ENCODE results near the gene OR52H1.
"Not testable (repeated sequence)": the region's sequence is repeated elsewhere in the genome, so short reads cannot be mapped to it uniquely, and the experiment has no call there.

OR52H1 gene

DNA sequence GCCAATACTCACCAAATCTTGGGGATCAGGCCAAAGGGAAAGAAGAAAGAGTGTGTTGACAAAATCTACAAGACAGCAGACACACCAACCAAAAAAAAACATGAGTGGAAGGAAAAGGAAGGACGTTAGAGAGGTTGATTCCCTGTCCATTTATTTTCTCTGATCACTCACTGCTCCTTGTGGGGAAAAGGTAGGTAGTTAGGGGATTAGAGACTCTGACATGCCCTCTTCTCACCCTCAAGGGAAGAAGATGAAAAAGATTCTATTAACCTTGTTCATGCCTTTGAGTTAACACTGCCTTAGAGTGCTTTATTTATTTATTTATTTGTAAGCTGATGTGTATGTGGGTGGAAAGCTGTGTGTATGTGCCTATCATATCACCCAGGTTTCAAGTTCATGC is at the start of gene OR52H1:
OR52H1 (minus strand) TSS at position 101 of the 400 bp plus-strand sequence. CDS start 3,035 bp downstream, outside the sequence.
- no peak for DNase-seq (ENCODE audit: low read depth in 2 of 2, low spot score in 1 of 2)

DNA sequence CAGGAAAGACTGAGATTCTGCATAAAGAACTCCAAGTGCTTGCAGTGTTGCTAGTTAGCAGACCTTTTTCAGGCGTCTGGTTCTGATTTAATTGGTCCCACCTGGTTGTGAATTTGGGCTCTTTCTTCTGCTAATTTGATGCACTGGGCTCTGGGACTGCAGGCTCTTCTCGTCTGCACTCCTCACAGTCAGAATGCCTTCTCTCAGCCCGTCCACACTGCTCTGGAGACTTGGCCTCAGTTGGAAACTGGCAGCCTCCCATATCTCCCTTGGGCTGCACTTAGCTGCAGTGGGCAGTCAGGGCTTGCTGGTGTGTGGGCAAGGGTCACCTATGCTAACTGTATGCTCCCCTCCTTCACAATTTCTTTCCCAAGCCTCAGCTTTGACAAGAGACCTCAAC is 49.6 kb upstream of the OR52H1 start:
- no peak for DNase-seq (ENCODE audit: low read depth in 2 of 2, low spot score in 1 of 2)

GRCh38 chr11:5596607-5597201 is 48.4 kb upstream of the OR52H1 start, which contains the start of gene TRIM6:
Gene TRIM6, plus strand, starts transcription at chr11:5596637. Its CDS starts 261 bp downstream, at chr11:5596898.
- no peak for DNase-seq (ENCODE audit: low read depth in 2 of 2, low spot score in 1 of 2)

DNA sequence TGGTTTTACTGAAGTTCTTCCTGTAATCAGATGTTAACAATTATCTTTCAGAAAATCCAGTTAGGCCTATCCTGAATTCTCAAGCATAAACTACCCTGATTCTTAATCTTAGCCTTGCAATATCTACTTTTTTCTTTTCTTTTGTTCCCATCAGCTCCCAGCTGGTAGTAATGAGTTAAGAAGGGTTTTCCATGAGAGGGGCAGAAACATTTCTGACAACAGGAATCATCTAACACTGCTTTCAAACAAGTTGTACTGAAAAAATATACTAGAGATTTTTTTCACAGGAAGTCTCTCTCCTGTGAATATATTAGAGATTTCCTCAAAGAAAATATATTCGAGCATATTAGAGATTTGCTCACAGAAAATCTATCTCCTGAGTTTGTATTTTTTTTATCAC is 44.8 kb upstream of the OR52H1 start:
- DNase-seq (ENCODE audit: low read depth in 2 of 2, low spot score in 1 of 2): no peak

- no peak for DNase-seq (ENCODE audit: low read depth in 2 of 2, low spot score in 1 of 2)
Observed at GRCh38 chr11:5592615-5593014, 44.3 kb upstream of the OR52H1 start.

GRCh38 chr11:5591613-5592012 is 43.3 kb upstream of the OR52H1 start:
- no peak for DNase-seq (ENCODE audit: low read depth in 2 of 2, low spot score in 1 of 2)

- DNase-seq (ENCODE audit: low read depth in 2 of 2, low spot score in 1 of 2): not testable (repeated sequence)
Observed at GRCh38 chr11:5589906-5590305, 41.6 kb upstream of the OR52H1 start.

DNA sequence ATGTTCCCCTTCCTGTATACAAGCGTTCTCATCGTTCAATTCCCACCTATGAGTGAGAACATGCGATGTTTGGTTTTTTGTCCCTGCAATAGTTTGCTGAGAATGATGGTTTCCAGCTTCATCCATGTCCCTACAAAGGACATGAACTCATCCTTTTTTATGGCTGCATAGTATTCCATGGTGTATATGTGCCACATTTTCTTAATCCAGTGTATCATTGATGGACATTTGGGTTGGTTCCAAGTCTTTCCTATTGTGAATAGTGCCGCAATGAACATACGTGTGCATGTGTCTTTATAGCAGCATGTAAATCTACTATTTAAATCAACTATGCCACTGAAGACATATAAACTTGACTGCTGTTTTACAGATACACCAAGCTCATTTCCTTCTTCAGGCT is 36.1 kb upstream of the OR52H1 start:
- DNase-seq (ENCODE audit: low read depth in 2 of 2, low spot score in 1 of 2): not testable (repeated sequence)

- no peak for DNase-seq (ENCODE audit: low read depth in 2 of 2, low spot score in 1 of 2)
Observed at GRCh38 chr11:5581014-5581413, 32.7 kb upstream of the OR52H1 start.

- DNase-seq (ENCODE audit: low read depth in 2 of 2, low spot score in 1 of 2): no peak
Observed at GRCh38 chr11:5580577-5580976, 32.2 kb upstream of the OR52H1 start, which contains the start of gene OR52B6. Gene OR52B6, plus strand, starts transcription at chr11:5580877. Its CDS starts 0 bp downstream, at chr11:5580877.

DNA sequence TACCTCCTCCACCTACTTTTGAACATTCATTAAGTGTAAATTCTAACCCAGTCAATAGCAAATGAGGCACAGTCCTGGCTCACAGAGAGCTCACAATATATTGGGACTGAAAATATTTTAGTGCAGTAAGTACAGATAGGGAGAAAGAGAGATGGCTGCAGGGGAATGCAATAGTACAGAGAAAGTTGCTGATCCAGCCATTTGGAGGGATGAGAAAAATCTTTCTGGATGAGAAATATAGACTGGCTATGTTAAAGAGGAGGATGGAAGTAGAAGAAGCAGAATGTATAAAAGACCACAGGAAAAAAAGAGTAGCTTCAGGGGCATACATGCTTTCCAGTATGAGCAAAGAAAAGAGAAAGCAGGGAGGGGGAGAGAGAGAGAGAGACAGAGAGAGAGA is 28.8 kb upstream of the OR52H1 start:
- DNase-seq (ENCODE audit: low read depth in 2 of 2, low spot score in 1 of 2): no peak

GRCh38 chr11:5575152-5575551 is 26.8 kb upstream of the OR52H1 start:
- DNase-seq (ENCODE audit: low read depth in 2 of 2, low spot score in 1 of 2): no peak

DNA sequence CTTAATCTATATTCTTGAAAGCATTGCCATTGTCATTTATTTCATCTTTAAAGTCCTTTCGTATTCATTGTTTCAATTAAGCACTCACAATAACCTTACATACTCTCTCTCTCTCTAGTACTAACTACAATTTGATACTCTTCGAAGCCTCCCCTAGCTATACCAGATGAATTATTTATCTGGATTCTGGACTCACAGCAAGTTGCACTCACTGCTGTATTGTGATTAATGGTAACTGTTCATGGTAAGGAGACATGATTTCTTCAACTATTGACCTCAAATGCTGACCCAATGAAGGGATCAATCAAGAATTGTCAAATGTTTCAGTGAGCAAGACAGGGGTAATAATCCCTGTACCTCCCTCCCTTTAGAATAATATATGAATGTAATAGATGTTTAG is 26.3 kb upstream of the OR52H1 start:
- DNase-seq (ENCODE audit: low read depth in 2 of 2, low spot score in 1 of 2): no peak

DNA sequence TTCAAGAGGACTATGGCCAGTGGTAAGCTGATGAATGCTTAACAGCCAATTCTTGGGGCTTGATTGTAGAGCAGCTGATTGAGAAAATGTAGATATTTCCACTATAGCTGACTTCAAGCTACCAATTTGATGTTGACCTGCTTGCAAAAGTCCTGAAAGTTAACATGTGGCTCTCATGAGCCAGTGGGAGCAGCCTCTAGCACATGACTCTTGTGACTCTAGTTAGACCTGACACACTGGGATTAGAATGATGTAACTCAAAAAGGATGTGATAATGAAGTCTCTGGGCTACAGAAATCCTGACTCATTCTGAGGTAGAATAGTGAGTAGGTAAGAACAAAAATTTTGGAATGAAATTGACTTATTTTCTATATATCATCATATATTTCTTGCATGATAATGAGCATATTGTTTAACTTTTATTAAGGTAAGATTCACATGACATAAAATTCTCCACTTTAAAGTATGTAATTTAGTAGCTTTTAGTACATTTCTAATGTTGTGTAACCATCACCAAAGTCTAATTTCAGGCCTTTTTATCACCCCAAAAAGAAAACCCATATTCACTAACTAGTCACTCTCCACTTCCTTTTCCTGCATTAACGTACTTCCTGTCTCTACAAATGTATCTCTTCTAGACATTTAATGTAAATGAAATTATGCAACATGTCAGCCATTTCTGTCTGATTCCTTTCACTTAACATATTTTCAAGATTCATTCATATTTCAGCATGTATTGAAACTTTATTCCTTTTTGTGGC is 16.1 kb upstream of the OR52H1 start:
- no peak for DNase-seq (ENCODE audit: low read depth in 2 of 2, low spot score in 1 of 2)

- DNase-seq (ENCODE audit: low read depth in 2 of 2, low spot score in 1 of 2): no peak
Observed at GRCh38 chr11:5557751-5558150, 9.4 kb upstream of the OR52H1 start.

DNA sequence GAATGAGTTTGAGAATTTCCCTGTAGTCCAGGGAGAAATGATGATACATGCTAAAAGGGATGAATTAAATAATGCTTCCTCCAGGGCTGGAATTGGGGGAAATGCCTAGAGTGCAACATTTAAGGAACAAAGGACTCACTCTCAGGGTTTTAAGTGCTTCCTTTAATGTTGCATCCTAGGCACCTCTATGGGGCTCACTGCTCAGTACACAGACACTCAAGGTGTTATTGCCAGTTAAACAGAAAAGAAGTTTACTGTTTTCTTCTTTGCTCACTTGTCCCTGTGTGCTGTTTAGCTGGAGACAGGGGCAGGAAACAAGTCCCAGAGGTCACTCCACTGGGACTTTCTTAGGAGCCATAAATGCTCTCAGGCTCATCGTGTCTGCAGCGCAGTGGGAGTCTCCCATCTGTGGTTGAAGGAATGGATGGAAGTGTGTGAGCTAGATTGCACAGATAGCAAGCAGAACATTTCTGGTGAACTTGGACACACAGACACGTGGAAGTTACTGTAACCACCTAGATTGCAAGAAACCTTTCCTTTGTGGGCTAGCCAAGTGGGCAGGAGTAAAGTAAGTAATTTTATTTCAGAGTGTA is 8.4 kb upstream of the OR52H1 start:
- no peak for DNase-seq (ENCODE audit: low read depth in 2 of 2, low spot score in 1 of 2)

DNA sequence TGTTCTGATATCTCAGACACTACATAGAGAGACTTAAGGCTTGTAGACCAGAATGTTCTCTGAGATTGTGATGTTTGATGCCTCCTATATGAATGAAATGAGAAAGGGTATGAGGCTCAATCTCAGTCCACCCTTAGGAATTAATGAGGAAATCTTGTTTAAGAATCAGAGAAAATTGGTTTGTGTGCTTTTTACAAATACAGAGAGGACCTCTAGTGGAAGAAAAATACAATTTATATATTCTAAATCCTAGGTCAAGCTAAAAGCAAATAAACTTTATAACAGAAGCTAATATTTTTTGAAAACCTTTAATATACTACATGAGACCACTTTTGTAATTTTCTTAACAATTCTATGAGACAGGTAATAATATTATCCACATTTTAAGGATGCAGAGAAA is 5.0 kb upstream of the OR52H1 start:
- DNase-seq (ENCODE audit: low read depth in 2 of 2, low spot score in 1 of 2): no peak

DNA sequence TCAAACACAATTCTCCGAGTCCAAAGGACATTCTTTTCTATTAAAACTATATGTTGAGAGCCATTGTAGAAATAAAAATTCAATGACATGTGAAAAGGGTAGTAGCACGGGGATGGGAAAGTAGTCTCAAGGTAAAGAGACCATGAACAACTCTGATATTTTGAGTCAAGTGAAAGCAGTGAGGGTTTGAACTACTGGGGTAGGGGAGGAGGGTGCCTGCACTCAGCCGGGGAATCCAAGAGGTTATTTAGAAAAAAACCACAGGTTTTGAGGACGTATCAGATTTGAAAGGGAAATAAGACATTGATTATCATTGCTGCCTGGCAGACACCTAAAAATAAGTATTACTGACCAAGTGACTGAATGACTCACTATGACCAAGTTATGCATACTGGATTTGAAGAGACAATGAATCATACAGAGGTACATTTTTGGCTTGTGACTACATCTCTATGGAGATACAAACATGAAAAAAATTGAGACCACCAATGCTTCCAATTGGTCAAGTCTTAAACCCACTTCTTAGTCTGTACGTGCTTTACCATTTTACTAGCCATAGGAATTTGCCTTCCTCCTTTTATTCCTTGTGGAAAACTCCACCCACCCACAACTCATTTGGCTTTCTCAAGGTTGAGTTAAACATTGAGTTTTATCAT is 2.2 kb upstream of the OR52H1 start:
- no peak for DNase-seq (ENCODE audit: low read depth in 2 of 2, low spot score in 1 of 2)

DNA sequence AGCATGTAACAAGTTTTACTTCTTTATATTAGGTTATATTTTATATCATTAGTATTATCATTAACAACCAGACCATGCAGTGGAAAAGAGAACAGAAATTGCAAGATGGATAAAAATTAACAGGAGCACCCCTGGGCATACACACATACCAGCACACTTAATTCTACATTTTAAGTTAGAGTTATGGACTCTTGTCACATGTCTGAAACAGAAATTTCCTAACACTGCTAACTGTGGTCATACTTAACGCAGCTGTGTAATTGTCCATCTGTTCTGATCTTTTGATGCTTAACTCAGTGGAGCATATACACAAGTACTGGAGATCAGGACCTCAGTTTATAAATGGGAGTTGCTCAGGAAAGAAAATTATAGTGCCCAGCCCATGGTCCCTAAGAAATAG is 358 bp downstream of the OR52H1 start:
- DNase-seq (ENCODE audit: low read depth in 2 of 2, low spot score in 1 of 2): no peak

- DNase-seq (ENCODE audit: low read depth in 2 of 2, low spot score in 1 of 2): no peak
Observed at GRCh38 chr11:5546457-5546856, 1.9 kb downstream of the OR52H1 start.

GRCh38 chr11:5541427-5541826 is 6.9 kb downstream of the OR52H1 start:
- no peak for DNase-seq (ENCODE audit: low read depth in 2 of 2, low spot score in 1 of 2)

- no peak for DNase-seq (ENCODE audit: low read depth in 2 of 2, low spot score in 1 of 2)
Observed at GRCh38 chr11:5536482-5536881, 11.9 kb downstream of the OR52H1 start.

All from stimulated activated CD8-positive, alpha-beta memory T cell treated with anti-CD3 and anti-CD28 coated beads, Interleukin-4, amount 100 ng/mL, for 1 hour (primary cell).